ENCODE results near the gene NPHP4. TPM values are rescaled to one million over a fixed set of nuclear protein-coding genes. Genes with fewer than 3 reads are reported as not detected.

The NPHP4 gene
- total RNA-seq, 1 experiment from 2014 or later = 3.9 TPM

DNA sequence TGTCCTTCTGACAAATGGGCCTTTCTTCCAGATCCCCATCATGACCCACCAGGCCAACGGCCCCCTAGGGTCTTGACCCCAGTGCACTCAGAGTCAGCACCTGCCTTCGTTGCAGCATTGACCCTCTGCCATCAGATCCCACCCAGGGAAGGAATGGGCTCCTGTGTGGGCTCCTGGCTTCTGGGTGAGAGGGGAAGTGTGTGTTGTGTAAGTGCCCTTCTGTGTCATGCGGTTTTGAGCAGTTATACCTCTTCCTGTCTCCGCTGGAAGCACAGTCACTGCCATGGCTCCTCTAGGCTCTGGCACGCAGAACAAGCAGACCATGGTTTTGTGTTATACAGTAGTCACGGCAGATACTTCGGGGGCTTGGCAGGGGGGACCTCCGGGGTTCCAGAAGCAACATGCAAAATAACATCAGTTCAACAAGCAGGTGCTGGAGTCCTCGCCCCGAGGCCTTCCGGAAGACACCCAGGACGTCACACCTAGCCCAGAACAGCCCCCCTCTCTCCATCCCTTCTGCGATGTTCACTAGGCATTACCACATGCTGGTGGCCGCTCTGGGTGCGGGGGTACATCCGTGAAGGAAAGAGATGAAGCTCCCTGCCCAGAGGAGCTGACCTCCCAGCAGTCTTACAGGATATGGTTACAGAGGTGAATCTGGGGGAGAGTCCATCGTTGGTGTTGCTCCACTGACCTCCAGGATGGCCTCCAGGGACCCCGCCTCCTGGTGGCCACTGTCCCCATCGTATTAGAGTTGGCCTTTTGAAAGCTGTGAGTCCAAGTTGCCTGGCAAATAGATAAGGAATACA, 36.0 kb upstream of the NPHP4 start:
- H3K4me1 ChIP-seq (ENCODE audit: low read length) = peaks cover 53% of the 10 kb centered on the region
- H3K27ac ChIP-seq (ENCODE audit: low read length) = no peak overlapping the region
- peak overlapping the region; percentile 73; the same call in 1 of the 2 replicates for H3K4me3 ChIP-seq (ENCODE audit: low read length)
- H3K9me2 ChIP-seq (replicated peaks; ENCODE audit: insufficient read depth, low read length) = no peaks in the 10 kb centered on the region
- peaks cover 19% of the 10 kb centered on the region; the same call in 1 of the 2 replicates for H4K20me1 ChIP-seq (ENCODE audit: insufficient read depth, low read depth, low read length)
- no peak overlapping the region for H2AFZ ChIP-seq (ENCODE audit: low read length)
- H3K4me2 ChIP-seq (ENCODE audit: low read depth, low read length, poor library complexity, severe bottlenecking) = peak overlapping the region; percentile 89
- H3K27me3 ChIP-seq (ENCODE audit: low read length) = no peaks in the 10 kb centered on the region
- peak overlapping the region; percentile 81 for H3K9ac ChIP-seq (ENCODE audit: low read length)
- no peaks in the 10 kb centered on the region for H3K9me3 ChIP-seq (ENCODE audit: low read length)
- H3K79me2 ChIP-seq (ENCODE audit: low read length) = peaks cover 57% of the 10 kb centered on the region
- no peaks in the 10 kb centered on the region for H3K36me3 ChIP-seq (ENCODE audit: insufficient read depth, low read length)
- no peak for DNase-seq

GRCh38 chr1:6027591-6027990, 35.4 kb upstream of the NPHP4 start:
- peaks cover 50% of the 10 kb centered on the region for H3K79me2 ChIP-seq (ENCODE audit: low read length)
- peak overlapping the region; percentile 81 for H3K9ac ChIP-seq (ENCODE audit: low read length)
- no peaks in the 10 kb centered on the region for H3K9me2 ChIP-seq (replicated peaks; ENCODE audit: insufficient read depth, low read length)
- no peaks in the 10 kb centered on the region for H3K27me3 ChIP-seq (ENCODE audit: low read length)
- peak overlapping the region; percentile 73 for H3K4me3 ChIP-seq (ENCODE audit: low read length)
- H3K4me1 ChIP-seq (ENCODE audit: low read length) = peaks cover 55% of the 10 kb centered on the region
- H3K4me2 ChIP-seq (ENCODE audit: low read depth, low read length, poor library complexity, severe bottlenecking) = peak overlapping the region; percentile 89
- DNase-seq = no peak
- H4K20me1 ChIP-seq (ENCODE audit: insufficient read depth, low read depth, low read length) = peaks cover 20% of the 10 kb centered on the region; the same call in 1 of the 2 replicates
- no peak overlapping the region for H3K27ac ChIP-seq (ENCODE audit: low read length)
- H3K9me3 ChIP-seq (ENCODE audit: low read length) = no peaks in the 10 kb centered on the region
- no peak overlapping the region for H2AFZ ChIP-seq (ENCODE audit: low read length)
- H3K36me3 ChIP-seq (ENCODE audit: insufficient read depth, low read length) = no peaks in the 10 kb centered on the region

DNA sequence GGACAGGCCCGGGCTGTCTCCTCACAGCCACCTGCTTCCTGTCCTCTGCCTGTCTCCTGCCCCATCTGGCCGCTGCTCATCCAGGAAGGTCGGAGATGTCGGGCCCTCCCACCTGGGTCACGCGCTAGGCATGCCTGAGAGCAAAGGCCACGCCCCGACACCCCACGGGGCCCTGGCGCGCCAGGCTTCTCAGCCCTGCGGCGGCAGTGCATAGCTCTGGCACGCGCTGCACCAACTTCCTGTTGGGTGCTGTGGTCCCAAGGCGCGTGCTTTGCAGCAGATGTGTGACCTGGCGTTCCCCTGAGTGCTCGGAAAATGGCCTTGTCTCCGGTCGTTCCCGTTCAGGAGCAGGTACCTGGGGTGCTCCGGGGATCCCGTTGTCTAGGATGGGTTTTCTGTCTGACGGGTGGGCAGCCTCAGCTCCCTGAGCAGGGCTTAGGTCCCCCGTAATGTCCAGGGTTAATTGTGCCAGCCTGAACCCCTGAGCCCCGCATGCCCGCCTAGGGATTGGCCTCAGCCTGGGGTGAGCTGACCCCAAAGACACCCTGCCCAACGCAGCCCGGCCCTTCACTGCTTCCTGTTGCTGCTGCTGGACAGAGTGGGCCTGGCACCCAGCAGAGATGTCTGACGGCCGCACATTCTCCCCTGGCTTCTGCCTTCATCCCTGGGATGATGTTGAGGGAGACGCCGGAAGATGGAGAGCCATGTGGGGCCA, 34.0 kb upstream of the NPHP4 start:
- peak; percentile 97 for DNase-seq
- Histone ChIP-seq H3K4me3 (ENCODE audit: low read length) (peak overlapping the region; percentile 73), H3K36me3 (ENCODE audit: insufficient read depth, low read length) (no peaks in the 10 kb centered on the region), H4K20me1 (ENCODE audit: insufficient read depth, low read depth, low read length) (peaks cover 19% of the 10 kb centered on the region; the same call in 1 of the 2 replicates), H3K4me1 (ENCODE audit: low read length) (peaks cover 55% of the 10 kb centered on the region), H3K27me3 (ENCODE audit: low read length) (no peaks in the 10 kb centered on the region), H3K79me2 (ENCODE audit: low read length) (peaks cover 45% of the 10 kb centered on the region), H3K9me2 (replicated peaks; ENCODE audit: insufficient read depth, low read length) (no peaks in the 10 kb centered on the region), H3K9ac (ENCODE audit: low read length) (peak overlapping the region; percentile 81), H3K9me3 (ENCODE audit: low read length) (no peaks in the 10 kb centered on the region), H2AFZ (ENCODE audit: low read length) (peak overlapping the region; percentile 60; the same call in 1 of the 2 replicates), H3K27ac (ENCODE audit: low read length) (peak overlapping the region; percentile 31; the same call in 1 of the 2 replicates), H3K4me2 (ENCODE audit: low read depth, low read length, poor library complexity, severe bottlenecking) (peak overlapping the region; percentile 89)

DNA sequence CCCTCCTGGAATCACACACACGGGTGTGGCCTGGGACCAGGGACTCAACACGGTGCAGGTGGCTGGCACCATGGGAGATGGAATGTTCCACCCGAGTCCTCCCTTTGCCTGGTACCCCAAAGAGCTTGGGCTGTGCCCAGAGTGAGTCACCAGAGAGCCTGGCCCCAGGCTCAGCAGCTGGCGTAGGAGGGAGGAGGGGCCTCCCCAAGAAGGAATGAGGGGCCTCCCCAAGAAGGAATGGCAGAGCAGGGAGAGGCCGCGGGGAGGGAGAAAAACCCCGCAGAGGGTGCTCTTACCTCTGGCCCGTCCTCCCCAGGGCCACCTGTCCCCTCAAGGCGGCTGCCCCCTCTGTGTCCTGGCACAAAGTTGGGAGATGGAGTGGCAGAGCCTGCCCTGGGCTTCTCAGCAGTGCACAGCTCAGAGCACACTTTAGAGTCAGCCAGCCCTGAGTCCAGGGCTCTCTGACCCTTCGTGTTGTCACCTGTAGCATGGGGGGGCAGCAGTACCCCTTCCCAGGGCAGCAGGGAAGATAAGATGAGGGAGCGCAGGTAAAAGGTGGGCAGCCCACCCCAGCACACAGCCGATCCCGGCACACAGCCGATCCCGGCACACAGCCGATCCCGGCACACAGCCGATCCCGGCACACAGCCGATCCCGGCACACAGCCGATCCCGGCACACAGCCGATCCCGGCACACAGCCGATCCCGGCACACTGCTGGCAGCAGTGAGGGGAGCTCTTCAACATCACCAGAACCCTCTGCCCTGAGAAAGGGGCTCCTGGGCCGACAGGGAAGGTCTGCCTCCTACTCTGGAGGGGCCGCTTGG, 33.3 kb upstream of the NPHP4 start:
- H3K27me3 ChIP-seq (ENCODE audit: low read length) = no peaks in the 10 kb centered on the region
- H3K4me1 ChIP-seq (ENCODE audit: low read length) = peaks cover 49% of the 10 kb centered on the region
- H3K9ac ChIP-seq (ENCODE audit: low read length) = peak overlapping the region; percentile 81
- H3K9me3 ChIP-seq (ENCODE audit: low read length) = no peaks in the 10 kb centered on the region
- peak overlapping the region; percentile 60; the same call in 1 of the 2 replicates for H2AFZ ChIP-seq (ENCODE audit: low read length)
- H3K36me3 ChIP-seq (ENCODE audit: insufficient read depth, low read length) = no peaks in the 10 kb centered on the region
- H3K4me3 ChIP-seq (ENCODE audit: low read length) = peak overlapping the region; percentile 73
- peaks cover 16% of the 10 kb centered on the region; the same call in 1 of the 2 replicates for H4K20me1 ChIP-seq (ENCODE audit: insufficient read depth, low read depth, low read length)
- H3K27ac ChIP-seq (ENCODE audit: low read length) = no peak overlapping the region
- no peak for DNase-seq
- H3K4me2 ChIP-seq (ENCODE audit: low read depth, low read length, poor library complexity, severe bottlenecking) = peak overlapping the region; percentile 89
- peaks cover 37% of the 10 kb centered on the region for H3K79me2 ChIP-seq (ENCODE audit: low read length)
- H3K9me2 ChIP-seq (replicated peaks; ENCODE audit: insufficient read depth, low read length) = no peaks in the 10 kb centered on the region

- Histone ChIP-seq H2AFZ (ENCODE audit: low read length) (no peak overlapping the region), H3K9me2 (replicated peaks; ENCODE audit: insufficient read depth, low read length) (no peaks in the 10 kb centered on the region), H3K36me3 (ENCODE audit: insufficient read depth, low read length) (no peaks in the 10 kb centered on the region), H3K9ac (ENCODE audit: low read length) (no peak overlapping the region), H3K9me3 (ENCODE audit: low read length) (no peaks in the 10 kb centered on the region), H3K4me2 (ENCODE audit: low read depth, low read length, poor library complexity, severe bottlenecking) (no peak overlapping the region), H3K79me2 (ENCODE audit: low read length) (peaks cover 26% of the 10 kb centered on the region), H3K27ac (ENCODE audit: low read length) (no peak overlapping the region), H3K27me3 (ENCODE audit: low read length) (no peaks in the 10 kb centered on the region), H4K20me1 (ENCODE audit: insufficient read depth, low read depth, low read length) (0 out of 2 replicates have a peak, but pooled peaks cover 13% of the 10 kb centered on the region), H3K4me1 (ENCODE audit: low read length) (peaks cover 43% of the 10 kb centered on the region), H3K4me3 (ENCODE audit: low read length) (no peak overlapping the region)
- DNase-seq = no peak
Observed at GRCh38 chr1:6024376-6024775, 32.2 kb upstream of the NPHP4 start.

- DNase-seq = peak; percentile 56
- Histone ChIP-seq H3K4me1 (ENCODE audit: low read length) (peaks cover 42% of the 10 kb centered on the region), H3K9me2 (replicated peaks; ENCODE audit: insufficient read depth, low read length) (no peaks in the 10 kb centered on the region), H3K4me3 (ENCODE audit: low read length) (no peak overlapping the region), H3K27me3 (ENCODE audit: low read length) (no peaks in the 10 kb centered on the region), H3K79me2 (ENCODE audit: low read length) (peaks cover 18% of the 10 kb centered on the region), H3K4me2 (ENCODE audit: low read depth, low read length, poor library complexity, severe bottlenecking) (peak overlapping the region; percentile 5), H3K27ac (ENCODE audit: low read length) (no peak overlapping the region), H3K9me3 (ENCODE audit: low read length) (no peaks in the 10 kb centered on the region), H4K20me1 (ENCODE audit: insufficient read depth, low read depth, low read length) (0 out of 2 replicates have a peak, but pooled peaks cover 12% of the 10 kb centered on the region), H3K9ac (ENCODE audit: low read length) (no peak overlapping the region), H2AFZ (ENCODE audit: low read length) (no peak overlapping the region), H3K36me3 (ENCODE audit: insufficient read depth, low read length) (no peaks in the 10 kb centered on the region)
Observed at GRCh38 chr1:6023346-6023745, 31.1 kb upstream of the NPHP4 start.

DNA sequence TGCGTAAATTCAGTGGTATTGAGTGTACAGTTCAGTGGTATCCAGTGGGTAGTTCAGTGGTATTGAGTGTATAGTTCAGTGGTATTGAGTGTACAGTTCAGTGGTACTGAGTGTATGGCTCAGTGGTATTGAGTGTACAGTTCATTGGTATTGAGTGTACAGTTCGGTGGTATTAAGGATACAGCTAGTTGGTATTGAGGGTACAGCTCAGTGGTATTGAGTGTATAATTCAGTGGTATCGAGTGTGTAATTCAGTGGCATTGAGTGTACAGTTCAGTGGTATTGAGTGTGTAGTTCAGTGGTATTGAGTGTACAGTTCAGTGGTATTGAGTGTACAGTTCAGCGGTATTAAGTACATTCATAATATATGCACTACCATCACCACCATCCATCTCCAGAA, 30.0 kb upstream of the NPHP4 start:
- 0 out of 2 replicates have a peak, but pooled peaks cover 6% of the 10 kb centered on the region for H4K20me1 ChIP-seq (ENCODE audit: insufficient read depth, low read depth, low read length)
- no peak for DNase-seq
- no peaks in the 10 kb centered on the region for H3K27me3 ChIP-seq (ENCODE audit: low read length)
- no peak overlapping the region for H2AFZ ChIP-seq (ENCODE audit: low read length)
- H3K9me3 ChIP-seq (ENCODE audit: low read length) = no peaks in the 10 kb centered on the region
- no peak overlapping the region for H3K27ac ChIP-seq (ENCODE audit: low read length)
- H3K4me2 ChIP-seq (ENCODE audit: low read depth, low read length, poor library complexity, severe bottlenecking) = no peak overlapping the region
- H3K9me2 ChIP-seq (replicated peaks; ENCODE audit: insufficient read depth, low read length) = no peaks in the 10 kb centered on the region
- H3K4me1 ChIP-seq (ENCODE audit: low read length) = peaks cover 30% of the 10 kb centered on the region
- peaks cover 7% of the 10 kb centered on the region; the same call in 1 of the 2 replicates for H3K79me2 ChIP-seq (ENCODE audit: low read length)
- no peak overlapping the region for H3K9ac ChIP-seq (ENCODE audit: low read length)
- H3K4me3 ChIP-seq (ENCODE audit: low read length) = no peak overlapping the region
- no peaks in the 10 kb centered on the region for H3K36me3 ChIP-seq (ENCODE audit: insufficient read depth, low read length)

Data from Karpas-422 (cell line).